WTC11 (cell line): ENCODE measurements around the gene ITGAE. TPM values are rescaled to one million over a fixed set of nuclear protein-coding genes. Genes with fewer than 3 reads are reported as not detected.
A peak's percentile ranks its signal among the peaks of the same experiment; 100 is the strongest.

Experiments used
- ATAC-seq: fragments of 200-7000 bp; cut with Tn5 transposase; 2 replicates; pipeline ENCODE4 v1.10.0; 2021; ENCODE audit warnings: mild to moderate bottlenecking, moderate library complexity
- CTCF ChIA-PET: fragments of 300-600 bp; sonication (Branson Sonifier 250); formaldehyde crosslinking; loops from one replicate; lab custom pipeline; 2021; ENCODE audit warnings: antibody characterized with exemption; lab: Charles Lee
- POLR2A ChIA-PET: fragments of 350-600 bp; sonication (Branson Sonifier 250); formaldehyde crosslinking; loops from one replicate; lab custom pipeline; 2021; ENCODE audit warnings: antibody characterized with exemption; lab: Charles Lee
- DNase-seq: peaks from one replicate; pipeline ENCODE4 v3.0.0; 2021; ENCODE audit warnings: low spot score
- H3K27ac Mint-ChIP-seq: 2 replicates; pipeline ENCODE4 v1.8.0; 2021; ENCODE audit warnings: mixed read lengths
- H3K27me3 Mint-ChIP-seq: 2 replicates; pipeline ENCODE4 v1.8.0; 2021; ENCODE audit warnings: low read depth, mild to moderate bottlenecking, moderate library complexity, mixed read lengths
- H3K36me3 Mint-ChIP-seq: 2 replicates; pipeline ENCODE4 v1.8.0; 2021; ENCODE audit warnings: mixed read lengths
- H3K4me1 Mint-ChIP-seq: 2 replicates; pipeline ENCODE4 v1.8.0; 2022; ENCODE audit warnings: mixed read lengths
- H3K4me3 Mint-ChIP-seq: 2 replicates; pipeline ENCODE4 v1.8.0; 2021; ENCODE audit warnings: mild to moderate bottlenecking, moderate library complexity, mixed read lengths
- H3K9me3 Mint-ChIP-seq: 2 replicates; pipeline ENCODE4 v1.8.0; 2021; ENCODE audit warnings: mixed read lengths
- CREM ChIP-seq: sonication (generic); formaldehyde crosslinking; IDR thresholded peaks from 2 replicates; pipeline ENCODE4 v1.8.1; 2022; ENCODE audit warnings: mild to moderate bottlenecking, missing genetic modification reagents, moderate library complexity
- ELF4 ChIP-seq: sonication (generic); formaldehyde crosslinking; IDR thresholded peaks from 2 replicates; pipeline ENCODE4 v1.8.1; 2022; ENCODE audit warnings: low read depth, mild to moderate bottlenecking, moderate library complexity, missing genetic modification reagents
- ESRRA ChIP-seq: sonication (generic); formaldehyde crosslinking; IDR thresholded peaks from 2 replicates; pipeline ENCODE4 v1.8.1; 2022; ENCODE audit warnings: mild to moderate bottlenecking, missing genetic modification reagents, borderline replicate concordance
- FOXK1 ChIP-seq: sonication (generic); formaldehyde crosslinking; IDR thresholded peaks from 2 replicates; pipeline ENCODE4 v1.8.0; 2022; ENCODE audit warnings: mild to moderate bottlenecking, moderate library complexity, missing genetic modification reagents
- GTF2I ChIP-seq: fragments of 250-450 bp; sonication (Bioruptor Pico); conservative IDR thresholded peaks from 2 replicates; pipeline ENCODE4 v1.4.0; 2021; ENCODE audit warnings: mild to moderate bottlenecking
- JAZF1 ChIP-seq: fragments of 250-450 bp; sonication (Bioruptor Pico); IDR thresholded peaks from 2 replicates; pipeline ENCODE4 v1.9.0; 2021; ENCODE audit warnings: moderate library complexity, mild to moderate bottlenecking, inconsistent platforms
- JUN ChIP-seq: sonication (generic); formaldehyde crosslinking; IDR thresholded peaks from 2 replicates; pipeline ENCODE4 v1.8.0; 2023; ENCODE audit warnings: mild to moderate bottlenecking, missing genetic modification reagents
- OVOL2 ChIP-seq: fragments of 250-450 bp; sonication (Bioruptor Pico); IDR thresholded peaks from 2 replicates; pipeline ENCODE4 v1.9.0; 2021; ENCODE audit warnings: mild to moderate bottlenecking, borderline replicate concordance
- SMAD3 ChIP-seq: sonication (generic); formaldehyde crosslinking; IDR thresholded peaks from 2 replicates; pipeline ENCODE4 v1.8.0; 2022; ENCODE audit warnings: missing genetic modification reagents, mild to moderate bottlenecking, borderline replicate concordance
- ZNF317 ChIP-seq: sonication (generic); formaldehyde crosslinking; IDR thresholded peaks from 2 replicates; pipeline ENCODE4 v1.8.1; 2023; ENCODE audit warnings: low read depth, mild to moderate bottlenecking, moderate library complexity, missing genetic modification reagents, borderline replicate concordance
- total RNA-seq: library from RNA; stranded (reverse); gene quantifications from 3 replicates; pipeline ENCODE4 v1.2.3, GENCODE V29; 2021
- TF ChIP-seq, protein P1 (sequence below): fragments of 200-600 bp; IDR thresholded peaks from 2 replicates; pipeline ENCODE4 v1.8.0; 2022; ENCODE audit warnings: antibody characterized with exemption
- TF ChIP-seq, protein P2 (sequence below): fragments of 250-450 bp; sonication (Bioruptor Pico); IDR thresholded peaks from 2 replicates; pipeline ENCODE4 v1.9.0; 2021; ENCODE audit warnings: mild to moderate bottlenecking
- TF ChIP-seq, protein P3 (sequence below): sonication (generic); formaldehyde crosslinking; IDR thresholded peaks from 2 replicates; pipeline ENCODE4 v1.8.0; 2022; ENCODE audit warnings: mild to moderate bottlenecking, missing genetic modification reagents
- TF ChIP-seq, protein P4 (sequence below): sonication (generic); formaldehyde crosslinking; conservative IDR thresholded peaks from 2 replicates; pipeline ENCODE4 v1.8.1; 2022; ENCODE audit warnings: mild to moderate bottlenecking, missing genetic modification reagents
- TF ChIP-seq, protein P5 (sequence below): fragments of 250-450 bp; sonication (Bioruptor Pico); IDR thresholded peaks from 2 replicates; pipeline ENCODE4 v1.9.0; 2021; ENCODE audit warnings: moderate library complexity, mild to moderate bottlenecking, inconsistent platforms, borderline replicate concordance
- TF ChIP-seq, protein P6 (sequence below): sonication (generic); formaldehyde crosslinking; IDR thresholded peaks from 2 replicates; pipeline ENCODE4 v1.8.1; 2022; ENCODE audit warnings: missing genetic modification reagents, borderline replicate concordance
- TF ChIP-seq, protein P7 (sequence below): fragments of 250-450 bp; sonication (Bioruptor Pico); IDR thresholded peaks from 2 replicates; pipeline ENCODE4 v1.8.0; 2021; ENCODE audit warnings: mild to moderate bottlenecking

Gene ITGAE
- total RNA-seq, 1 experiment from 2014 or later: 19.5 TPM

DNA sequence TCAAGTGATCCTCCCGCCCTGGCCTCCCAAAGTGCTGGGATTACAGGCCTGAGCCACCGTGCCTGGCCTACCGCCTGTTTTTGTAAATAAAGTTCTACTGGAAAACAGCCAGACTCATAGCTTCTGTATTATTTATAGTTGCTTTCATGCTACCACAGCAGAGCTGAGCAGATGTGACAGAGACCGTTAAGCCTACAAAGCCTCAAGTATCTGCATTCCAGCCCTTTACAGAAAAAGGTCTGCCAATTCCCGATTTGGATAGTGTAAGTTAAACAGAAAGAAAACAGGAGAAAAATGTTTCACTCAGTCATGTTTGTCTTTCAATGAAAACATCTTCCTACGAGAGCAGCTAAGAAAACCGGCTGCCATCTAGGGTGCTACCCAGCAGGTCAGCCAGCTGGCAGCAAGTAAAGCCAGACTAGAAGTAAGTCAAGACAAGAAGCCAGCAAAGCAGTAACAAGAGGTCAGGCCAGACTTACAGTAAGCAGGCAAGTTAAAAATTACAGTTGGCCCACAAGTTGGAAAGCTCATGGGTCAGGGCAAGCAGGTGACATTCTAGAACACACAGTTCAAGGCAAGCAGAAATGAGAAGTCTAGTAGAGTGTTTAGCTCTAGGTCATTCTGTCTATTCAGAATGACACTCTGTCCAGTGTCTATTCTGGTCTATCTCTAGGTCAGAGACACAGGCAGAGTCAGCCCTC, 27.3 kb upstream of the ITGAE start:
- Mint-ChIP-seq H3K27me3 (no peaks in the 10 kb centered on the region), H3K36me3 (peaks cover 51% of the 10 kb centered on the region), H3K4me3 (no peak overlapping the region), H3K4me1 (no peaks in the 10 kb centered on the region), H3K9me3 (no peaks in the 10 kb centered on the region), H3K27ac (no peak overlapping the region)
- ChIA-PET POLR2A (no interaction called here), CTCF (interaction anchor here (1.0 to 5.3 kb wide), 6 partner anchors 10 to 94 kb away, joined by 3 to 58 read pairs (median 6); partner anchors contain the start of gene NCBP3)
- no peak for DNase-seq
- no peak for ATAC-seq
- TF ChIP-seq GTF2I (CRISPR knock-in tag): no peak
- TF ChIP-seq ESRRA (CRISPR knock-in tag): no peak

DNA sequence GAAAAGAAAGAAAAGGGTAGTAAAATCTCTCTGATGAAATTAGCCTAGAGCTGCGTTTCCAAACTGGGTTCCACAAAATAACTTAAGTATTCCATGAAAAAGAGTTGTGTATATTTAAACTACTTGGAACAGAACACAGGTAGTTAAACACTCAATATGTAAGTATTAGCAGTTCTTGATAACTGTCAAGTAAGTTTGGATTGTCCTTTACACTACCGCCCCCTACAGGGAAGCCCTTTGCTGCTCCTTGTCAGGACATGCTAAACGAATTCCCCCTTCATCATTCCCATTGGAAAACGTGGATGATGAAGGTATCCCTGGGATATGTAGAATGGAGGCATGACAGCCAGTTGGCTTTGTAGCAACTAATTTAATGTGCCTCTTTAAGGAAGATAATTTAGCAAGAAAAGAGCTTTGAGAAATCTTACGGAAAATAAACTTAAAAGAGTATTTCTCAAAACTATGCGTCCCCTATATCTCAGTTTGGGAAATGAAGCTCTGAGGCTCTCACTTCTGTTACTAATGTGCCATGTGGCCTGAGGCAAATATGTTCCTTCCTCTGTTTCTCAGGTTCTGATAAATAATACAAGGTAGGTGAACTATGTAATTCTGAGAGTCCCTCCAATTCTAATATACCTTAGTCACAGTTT, 26.3 kb upstream of the ITGAE start:
- ATAC-seq (peak; percentile 53), DNase-seq (peak; percentile 79)
- Mint-ChIP-seq H3K4me3 (no peak overlapping the region), H3K4me1 (no peaks in the 10 kb centered on the region), H3K27me3 (no peaks in the 10 kb centered on the region), H3K9me3 (no peaks in the 10 kb centered on the region), H3K27ac (no peak overlapping the region), H3K36me3 (peaks cover 53% of the 10 kb centered on the region)
- ChIA-PET CTCF (interaction anchor here (0.5 to 5.3 kb wide), 12 partner anchors 10 to 104 kb away, joined by 3 to 58 read pairs (median 4); partner anchors contain the start of genes HASPIN and NCBP3), POLR2A (no interaction called here)
- TF ChIP-seq ZNF317: no peak
- TF ChIP-seq, protein P1, sequence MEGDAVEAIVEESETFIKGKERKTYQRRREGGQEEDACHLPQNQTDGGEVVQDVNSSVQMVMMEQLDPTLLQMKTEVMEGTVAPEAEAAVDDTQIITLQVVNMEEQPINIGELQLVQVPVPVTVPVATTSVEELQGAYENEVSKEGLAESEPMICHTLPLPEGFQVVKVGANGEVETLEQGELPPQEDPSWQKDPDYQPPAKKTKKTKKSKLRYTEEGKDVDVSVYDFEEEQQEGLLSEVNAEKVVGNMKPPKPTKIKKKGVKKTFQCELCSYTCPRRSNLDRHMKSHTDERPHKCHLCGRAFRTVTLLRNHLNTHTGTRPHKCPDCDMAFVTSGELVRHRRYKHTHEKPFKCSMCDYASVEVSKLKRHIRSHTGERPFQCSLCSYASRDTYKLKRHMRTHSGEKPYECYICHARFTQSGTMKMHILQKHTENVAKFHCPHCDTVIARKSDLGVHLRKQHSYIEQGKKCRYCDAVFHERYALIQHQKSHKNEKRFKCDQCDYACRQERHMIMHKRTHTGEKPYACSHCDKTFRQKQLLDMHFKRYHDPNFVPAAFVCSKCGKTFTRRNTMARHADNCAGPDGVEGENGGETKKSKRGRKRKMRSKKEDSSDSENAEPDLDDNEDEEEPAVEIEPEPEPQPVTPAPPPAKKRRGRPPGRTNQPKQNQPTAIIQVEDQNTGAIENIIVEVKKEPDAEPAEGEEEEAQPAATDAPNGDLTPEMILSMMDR: peak; percentile 54

DNA sequence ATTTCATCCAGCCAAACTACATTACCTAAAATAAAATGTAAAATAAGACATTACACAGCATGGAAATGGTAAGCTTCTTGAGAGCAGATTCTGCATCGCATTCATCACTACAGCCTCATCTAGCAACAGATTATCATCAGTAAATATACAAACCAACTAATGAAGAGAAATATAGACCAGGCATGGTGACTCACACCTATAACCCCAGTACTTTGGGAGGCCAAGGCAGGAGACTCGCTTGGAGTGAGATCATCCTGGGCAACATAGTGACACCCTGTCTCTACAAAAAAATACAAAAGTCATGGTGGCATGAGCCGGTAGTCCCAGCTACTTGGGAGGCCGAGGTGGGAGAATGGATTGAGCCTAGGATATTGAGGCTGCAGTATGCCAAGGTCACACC, 25.2 kb upstream of the ITGAE start:
- ATAC-seq (no peak), DNase-seq (no peak)
- Mint-ChIP-seq H3K36me3 (peaks cover 64% of the 10 kb centered on the region), H3K4me1 (no peaks in the 10 kb centered on the region), H3K27ac (no peak overlapping the region), H3K27me3 (no peaks in the 10 kb centered on the region), H3K9me3 (no peaks in the 10 kb centered on the region), H3K4me3 (no peak overlapping the region)
- ChIA-PET POLR2A (no interaction called here), CTCF (interaction anchor here (0.6 to 5.3 kb wide), 4 partner anchors 14 to 88 kb away, joined by 4 to 58 read pairs (median 6); partner anchors contain the start of gene NCBP3)
- TF ChIP-seq SMAD3 (CRISPR knock-in tag) (no peak), JUN (CRISPR knock-in tag) (no peak), JAZF1 (CRISPR knock-in tag) (no peak), FOXK1 (CRISPR knock-in tag) (no peak), OVOL2 (CRISPR knock-in tag) (no peak), ELF4 (CRISPR knock-in tag) (no peak), ZNF317 (no peak), CREM (CRISPR knock-in tag) (no peak)
- TF ChIP-seq, protein P2, sequence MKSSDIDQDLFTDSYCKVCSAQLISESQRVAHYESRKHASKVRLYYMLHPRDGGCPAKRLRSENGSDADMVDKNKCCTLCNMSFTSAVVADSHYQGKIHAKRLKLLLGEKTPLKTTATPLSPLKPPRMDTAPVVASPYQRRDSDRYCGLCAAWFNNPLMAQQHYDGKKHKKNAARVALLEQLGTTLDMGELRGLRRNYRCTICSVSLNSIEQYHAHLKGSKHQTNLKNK (CRISPR knock-in tag): no peak
- TF ChIP-seq, protein P3, sequence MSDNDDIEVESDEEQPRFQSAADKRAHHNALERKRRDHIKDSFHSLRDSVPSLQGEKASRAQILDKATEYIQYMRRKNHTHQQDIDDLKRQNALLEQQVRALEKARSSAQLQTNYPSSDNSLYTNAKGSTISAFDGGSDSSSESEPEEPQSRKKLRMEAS (CRISPR knock-in tag): no peak
- TF ChIP-seq, protein P4, sequence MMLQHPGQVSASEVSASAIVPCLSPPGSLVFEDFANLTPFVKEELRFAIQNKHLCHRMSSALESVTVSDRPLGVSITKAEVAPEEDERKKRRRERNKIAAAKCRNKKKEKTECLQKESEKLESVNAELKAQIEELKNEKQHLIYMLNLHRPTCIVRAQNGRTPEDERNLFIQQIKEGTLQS (CRISPR knock-in tag): no peak
- TF ChIP-seq, protein P5, sequence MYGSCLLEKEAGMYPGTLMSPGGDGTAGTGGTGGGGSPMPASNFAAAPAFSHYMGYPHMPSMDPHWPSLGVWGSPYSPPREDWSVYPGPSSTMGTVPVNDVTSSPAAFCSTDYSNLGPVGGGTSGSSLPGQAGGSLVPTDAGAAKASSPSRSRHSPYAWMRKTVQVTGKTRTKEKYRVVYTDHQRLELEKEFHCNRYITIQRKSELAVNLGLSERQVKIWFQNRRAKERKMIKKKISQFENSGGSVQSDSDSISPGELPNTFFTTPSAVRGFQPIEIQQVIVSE (CRISPR knock-in tag): no peak
- TF ChIP-seq, protein P6, sequence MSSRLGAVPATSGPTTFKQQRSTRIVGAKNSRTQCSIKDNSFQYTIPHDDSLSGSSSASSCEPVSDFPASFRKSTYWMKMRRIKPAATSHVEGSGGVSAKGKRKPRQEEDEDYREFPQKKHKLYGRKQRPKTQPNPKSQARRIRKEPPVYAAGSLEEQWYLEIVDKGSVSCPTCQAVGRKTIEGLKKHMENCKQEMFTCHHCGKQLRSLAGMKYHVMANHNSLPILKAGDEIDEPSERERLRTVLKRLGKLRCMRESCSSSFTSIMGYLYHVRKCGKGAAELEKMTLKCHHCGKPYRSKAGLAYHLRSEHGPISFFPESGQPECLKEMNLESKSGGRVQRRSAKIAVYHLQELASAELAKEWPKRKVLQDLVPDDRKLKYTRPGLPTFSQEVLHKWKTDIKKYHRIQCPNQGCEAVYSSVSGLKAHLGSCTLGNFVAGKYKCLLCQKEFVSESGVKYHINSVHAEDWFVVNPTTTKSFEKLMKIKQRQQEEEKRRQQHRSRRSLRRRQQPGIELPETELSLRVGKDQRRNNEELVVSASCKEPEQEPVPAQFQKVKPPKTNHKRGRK (CRISPR knock-in tag): no peak
- TF ChIP-seq, protein P7, sequence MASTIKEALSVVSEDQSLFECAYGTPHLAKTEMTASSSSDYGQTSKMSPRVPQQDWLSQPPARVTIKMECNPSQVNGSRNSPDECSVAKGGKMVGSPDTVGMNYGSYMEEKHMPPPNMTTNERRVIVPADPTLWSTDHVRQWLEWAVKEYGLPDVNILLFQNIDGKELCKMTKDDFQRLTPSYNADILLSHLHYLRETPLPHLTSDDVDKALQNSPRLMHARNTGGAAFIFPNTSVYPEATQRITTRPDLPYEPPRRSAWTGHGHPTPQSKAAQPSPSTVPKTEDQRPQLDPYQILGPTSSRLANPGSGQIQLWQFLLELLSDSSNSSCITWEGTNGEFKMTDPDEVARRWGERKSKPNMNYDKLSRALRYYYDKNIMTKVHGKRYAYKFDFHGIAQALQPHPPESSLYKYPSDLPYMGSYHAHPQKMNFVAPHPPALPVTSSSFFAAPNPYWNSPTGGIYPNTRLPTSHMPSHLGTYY: no peak
